GM12865 (cell line): ENCODE results near the gene CELSR1.

ENCODE experiments used
- DNase-seq: peaks from one replicate; pipeline ENCODE4 v3.0.0; 2010; ENCODE audit warnings: low read depth
- H3K4me3 ChIP-seq: 2 replicates; pipeline ENCODE4 v1.5.1; 2011; ENCODE audit warnings: mild to moderate bottlenecking, low read depth, low read length, control low read depth
- CTCF ChIP-seq: IDR thresholded peaks from 2 replicates; pipeline ENCODE4 v1.5.1; 2011; ENCODE audit warnings: low read length, control low read depth, low read depth, inconsistent platforms; ENCODE audit not compliant: insufficient read depth; ENCODE audit errors: missing control alignments

CELSR1 gene

GRCh38 chr22:46374663-46375474, 162.6 kb downstream of the CELSR1 start:
- H3K4me3 ChIP-seq, result no peak overlapping the region
- no peak for TF ChIP-seq CTCF
- no peak for DNase-seq

GRCh38 chr22:46373921-46374662, 163.3 kb downstream of the CELSR1 start:
- peak; percentile 43 for DNase-seq
- H3K4me3 ChIP-seq, result no peak overlapping the region
- no peak for TF ChIP-seq CTCF

- no peak for TF ChIP-seq CTCF
- no peak for DNase-seq
These were observed 164.3 kb downstream of the CELSR1 start for GRCh38 chr22:46373159-46373558.

GRCh38 chr22:46372686-46373085, 164.7 kb downstream of the CELSR1 start:
- no peak for DNase-seq
- H3K4me3 ChIP-seq, result no peak overlapping the region
- no peak for TF ChIP-seq CTCF

More at GRCh38 chr22:46373159-46373558, 164.3 kb downstream of the CELSR1 start:
- no peak overlapping the region for H3K4me3 ChIP-seq

- H3K4me3 ChIP-seq, result no peak overlapping the region
- DNase-seq, result no peak
- TF ChIP-seq CTCF, result no peak
These were observed 165.7 kb downstream of the CELSR1 start for GRCh38 chr22:46371623-46372226.

GRCh38 chr22:46370584-46371291, 166.7 kb downstream of the CELSR1 start:
- H3K4me3 ChIP-seq, result no peak overlapping the region
- DNase-seq, result no peak
- no peak for TF ChIP-seq CTCF
